CD14-positive monocyte (primary cell): Measurements from ENCODE around the gene TBC1D20. TPM values are rescaled to one million over a fixed set of nuclear protein-coding genes. Genes with fewer than 3 reads are reported as not detected.

ENCODE experiments used
- DNase-seq, 3 donors: peaks; one replicate each; pipeline ENCODE4 v3.0.0-alpha.2; 2011 to 2022
- H2AFZ ChIP-seq: 2 replicates; pipeline ENCODE4 v1.6.0; 2012; ENCODE audit warnings: mild to moderate bottlenecking, low read depth, low read length, inconsistent platforms; ENCODE audit not compliant: insufficient read depth, poor library complexity, severe bottlenecking
- H3K27ac ChIP-seq, 2 donors: 1 replicate in 1 of 2; 2 replicates in 1 of 2; pipeline ENCODE4 v1.5.1; 2012 to 2013; ENCODE audit warnings: low read length in 2 of 2, control low read depth in 1 of 2, inconsistent platforms in 1 of 2, low read depth in 1 of 2, mild to moderate bottlenecking in 1 of 2
- H3K27me3 ChIP-seq, 2 donors: one replicate each; pipeline versions ENCODE4 v1.6.0 to v1.6.1; 2011 to 2013; ENCODE audit warnings: low read length in 2 of 2; ENCODE audit not compliant: control insufficient read depth in 2 of 2, insufficient read depth in 2 of 2
- H3K36me3 ChIP-seq, 2 donors: replicated peaks in 1 of 2; 1 replicate in 1 of 2; 2 replicates in 1 of 2; pipeline versions ENCODE4 v1.5.1 to v1.6.1; 2012 to 2013; ENCODE audit warnings: low read length in 2 of 2, control low read depth in 1 of 2, inconsistent platforms in 1 of 2, mild to moderate bottlenecking in 1 of 2; ENCODE audit not compliant: insufficient read depth in 2 of 2, control insufficient read depth in 1 of 2
- H3K4me1 ChIP-seq, 2 donors: 1 replicate in 1 of 2; 2 replicates in 1 of 2; pipeline versions ENCODE4 v1.5.1 to v1.6.1; 2012 to 2013; ENCODE audit warnings: low read length in 2 of 2, control low read depth in 1 of 2, inconsistent platforms in 1 of 2, mild to moderate bottlenecking in 1 of 2, moderate library complexity in 1 of 2; ENCODE audit not compliant: insufficient read depth in 2 of 2, control insufficient read depth in 1 of 2
- H3K4me2 ChIP-seq: replicated peaks from 2 replicates; pipeline ENCODE3; 2012; ENCODE audit warnings: low read length, moderate library complexity, mild to moderate bottlenecking; ENCODE audit not compliant: poor library complexity, severe bottlenecking; ENCODE audit errors: extremely low read depth
- H3K4me3 ChIP-seq, 3 experiments: fragments of 200-600 bp in 1 of 3; sonication (generic) in 1 of 3; replicated peaks in 1 of 3; 1 replicate in 2 of 3; 2 replicates in 1 of 3; pipeline ENCODE4 v1.5.1; 2011 to 2013; ENCODE audit warnings: low read length in 3 of 3, mild to moderate bottlenecking in 3 of 3, control low read depth in 2 of 3, low read depth in 2 of 3, inconsistent platforms in 1 of 3, moderate library complexity in 1 of 3
- H3K79me2 ChIP-seq: 2 replicates; pipeline ENCODE4 v1.6.0; 2012; ENCODE audit warnings: mild to moderate bottlenecking, control low read depth, inconsistent platforms, low read length, moderate library complexity; ENCODE audit not compliant: insufficient read depth
- H3K9ac ChIP-seq: 2 replicates; pipeline ENCODE4 v1.6.0; 2017; ENCODE audit warnings: low read length, mild to moderate bottlenecking; ENCODE audit not compliant: insufficient read depth, poor library complexity, severe bottlenecking
- H3K9me3 ChIP-seq, 2 donors: replicated peaks in 1 of 2; 1 replicate in 1 of 2; 2 replicates in 1 of 2; pipeline versions ENCODE4 v1.5.1 to v1.6.1; 2012 to 2013; ENCODE audit warnings: low read length in 2 of 2, control low read depth in 1 of 2; ENCODE audit not compliant: control insufficient read depth in 1 of 2, insufficient read depth in 1 of 2
- H4K20me1 ChIP-seq: 2 replicates; pipeline ENCODE4 v1.6.0; 2012; ENCODE audit warnings: mild to moderate bottlenecking, low read length, control low read depth, moderate library complexity; ENCODE audit not compliant: insufficient read depth
- H3K27ac Mint-ChIP-seq, 7 donors: one replicate each; pipeline ENCODE4 v1.8.0; 2020; ENCODE audit warnings: mild to moderate bottlenecking in 7 of 7, mixed read lengths in 7 of 7, moderate library complexity in 6 of 7, inconsistent platforms in 2 of 7
- H3K27me3 Mint-ChIP-seq, 3 donors: one replicate each; pipeline ENCODE4 v1.8.0; 2021 to 2022; ENCODE audit warnings: low read depth in 3 of 3, mild to moderate bottlenecking in 3 of 3, mixed read lengths in 3 of 3, moderate library complexity in 3 of 3, inconsistent platforms in 1 of 3
- H3K36me3 Mint-ChIP-seq, 2 donors: one replicate each; pipeline ENCODE4 v1.8.0; 2020; ENCODE audit warnings: mixed read lengths in 2 of 2, inconsistent platforms in 1 of 2, mild to moderate bottlenecking in 1 of 2
- H3K4me1 Mint-ChIP-seq: one replicate; pipeline ENCODE4 v1.8.0; 2020; ENCODE audit warnings: mild to moderate bottlenecking, mixed read lengths
- H3K4me3 Mint-ChIP-seq, 2 donors: one replicate each; pipeline ENCODE4 v1.8.0; 2020; ENCODE audit warnings: mild to moderate bottlenecking in 2 of 2, mixed read lengths in 2 of 2, moderate library complexity in 1 of 2
- H3K9me3 Mint-ChIP-seq, 7 donors: one replicate each; pipeline ENCODE4 v1.8.0; 2020 to 2022; ENCODE audit warnings: mixed read lengths in 7 of 7, mild to moderate bottlenecking in 6 of 7, moderate library complexity in 6 of 7, inconsistent platforms in 2 of 7
- WGBS: methylation state at CpG from one replicate; pipeline ENCODE4 v1.1.5; 2013; ENCODE audit warnings: missing lambda C conversion rate; ENCODE audit not compliant: insufficient coverage; 5-methylcytosine and 5-hydroxymethylcytosine counted together
- intact Hi-C, 2 donors: fragments of 100-400 bp; cut with micrococcal nuclease; formaldehyde crosslinking; loops; one replicate each; pipeline versions ENCODE4 v1.15.0 to v1.15.1; 2023
- polyA plus RNA-seq, 3 donors: library from polyadenylated mRNA; depleted of rRNA in 1 of 3; unstranded in 2 of 3; stranded (reverse) in 1 of 3; fragments of 300-500 nt in 2 of 3; fragments of >200 nt in 1 of 3; fragmentation: Illumina TruSeq in 2 of 3; gene quantifications; 1 replicate in 2 of 3; 2 replicates in 1 of 3; pipeline ENCODE4 v1.2.3, GENCODE V29; 2012 to 2021
- TF ChIP-seq, protein P1 (sequence below): fragments of 200-600 bp; IDR thresholded peaks from one replicate; pipeline ENCODE4 v1.8.0; 2022; ENCODE audit warnings: antibody characterized with exemption, mild to moderate bottlenecking

Gene TBC1D20
- polyA plus RNA-seq, 3 donors = 10.5 to 24.7 (median 11.3) TPM

DNA sequence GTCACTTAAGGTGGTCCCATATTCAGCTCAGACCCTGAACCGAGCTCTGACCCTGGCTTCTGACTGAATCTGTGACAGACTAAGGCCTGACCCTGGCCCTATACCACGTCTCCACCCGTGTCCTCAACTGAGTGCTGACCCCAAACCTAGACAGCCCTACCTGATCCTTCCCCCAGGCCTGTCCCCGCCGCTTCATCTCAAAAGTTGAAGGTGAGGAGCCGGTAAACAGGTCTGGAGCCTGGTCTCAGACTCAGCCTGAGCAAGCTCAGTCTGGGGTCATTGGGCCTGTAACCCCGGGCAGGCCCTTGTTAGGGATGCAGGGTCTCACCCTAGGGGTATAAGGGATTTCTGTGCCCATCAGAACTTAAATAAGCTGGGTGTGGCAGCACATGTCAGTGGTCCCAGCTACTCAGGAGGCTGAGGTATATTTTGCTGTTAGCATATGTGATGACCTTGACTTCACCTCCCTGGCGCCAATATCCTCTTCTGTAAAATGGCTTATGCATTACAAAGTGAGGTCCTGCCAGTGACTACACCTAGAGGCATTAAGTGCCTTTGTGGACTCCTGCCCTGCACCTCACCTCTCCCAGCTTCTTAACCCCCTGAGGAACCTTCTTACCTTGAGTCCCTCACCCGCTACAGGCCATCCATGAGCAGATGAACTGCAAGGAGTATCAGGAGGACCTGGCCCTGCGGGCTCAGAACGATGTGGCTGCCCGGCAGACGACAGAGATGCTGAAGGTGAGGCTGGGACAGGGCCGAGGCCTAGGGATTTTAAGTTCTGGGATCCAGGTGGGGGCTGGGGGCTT is 34.3 kb downstream of the TBC1D20 start:
- peak overlapping the region in 2 of 7 donors; percentile 26 to 44 for H3K27ac Mint-ChIP-seq
- TF ChIP-seq, protein P1, sequence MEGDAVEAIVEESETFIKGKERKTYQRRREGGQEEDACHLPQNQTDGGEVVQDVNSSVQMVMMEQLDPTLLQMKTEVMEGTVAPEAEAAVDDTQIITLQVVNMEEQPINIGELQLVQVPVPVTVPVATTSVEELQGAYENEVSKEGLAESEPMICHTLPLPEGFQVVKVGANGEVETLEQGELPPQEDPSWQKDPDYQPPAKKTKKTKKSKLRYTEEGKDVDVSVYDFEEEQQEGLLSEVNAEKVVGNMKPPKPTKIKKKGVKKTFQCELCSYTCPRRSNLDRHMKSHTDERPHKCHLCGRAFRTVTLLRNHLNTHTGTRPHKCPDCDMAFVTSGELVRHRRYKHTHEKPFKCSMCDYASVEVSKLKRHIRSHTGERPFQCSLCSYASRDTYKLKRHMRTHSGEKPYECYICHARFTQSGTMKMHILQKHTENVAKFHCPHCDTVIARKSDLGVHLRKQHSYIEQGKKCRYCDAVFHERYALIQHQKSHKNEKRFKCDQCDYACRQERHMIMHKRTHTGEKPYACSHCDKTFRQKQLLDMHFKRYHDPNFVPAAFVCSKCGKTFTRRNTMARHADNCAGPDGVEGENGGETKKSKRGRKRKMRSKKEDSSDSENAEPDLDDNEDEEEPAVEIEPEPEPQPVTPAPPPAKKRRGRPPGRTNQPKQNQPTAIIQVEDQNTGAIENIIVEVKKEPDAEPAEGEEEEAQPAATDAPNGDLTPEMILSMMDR = no peak
- H3K27me3 ChIP-seq = no peaks in the 10 kb centered on the region
- H2AFZ ChIP-seq = no peak overlapping the region
- no peaks in the 10 kb centered on the region for H3K9me3 ChIP-seq
- H3K4me3 ChIP-seq = no peak overlapping the region
- H3K4me1 ChIP-seq = no peaks in the 10 kb centered on the region
- H3K4me2 ChIP-seq = no peak overlapping the region
- H3K27ac ChIP-seq = no peak overlapping the region
- H3K79me2 ChIP-seq = no peaks in the 10 kb centered on the region
- no peak overlapping the region for H3K4me3 Mint-ChIP-seq
- intact Hi-C loops = no loop called here
- peaks cover 54 to 89% of the 10 kb centered on the region in 2 donors for H3K36me3 ChIP-seq
- H4K20me1 ChIP-seq = peaks cover 5% of the 10 kb centered on the region
- H3K9me3 Mint-ChIP-seq = no peaks in the 10 kb centered on the region
- H3K4me1 Mint-ChIP-seq = no peaks in the 10 kb centered on the region
- DNase-seq = no peak
- WGBS = over 99% methylated on average over 10 of the region's 14 CpGs
- peaks cover 74 to 89% of the 10 kb centered on the region in 2 donors for H3K36me3 Mint-ChIP-seq
- H3K27me3 Mint-ChIP-seq = no peaks in the 10 kb centered on the region
- no peak overlapping the region for H3K9ac ChIP-seq

DNA sequence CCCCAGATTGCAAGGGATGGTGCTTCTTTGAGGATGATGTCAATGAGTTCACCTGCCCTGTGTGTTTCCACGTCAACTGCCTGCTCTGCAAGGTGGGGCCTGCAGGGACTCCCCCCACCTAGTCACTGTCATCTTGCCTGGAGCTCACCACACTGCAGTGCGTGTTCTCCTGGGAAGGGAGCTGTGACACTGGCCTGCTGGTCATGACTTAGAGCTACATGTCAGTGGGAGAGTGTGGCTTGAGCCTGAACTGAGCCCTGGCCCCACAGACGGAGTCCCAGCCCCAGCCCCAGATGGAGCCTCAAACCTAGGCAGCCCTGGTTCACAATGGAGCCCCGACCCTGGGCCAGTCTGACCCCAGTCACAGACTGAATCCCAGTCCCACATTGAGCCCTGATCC is 34.9 kb downstream of the TBC1D20 start:
- TF ChIP-seq, protein P1 = no peak
- Histone ChIP-seq H3K4me1 (no peaks in the 10 kb centered on the region), H3K79me2 (no peaks in the 10 kb centered on the region), H3K4me3 (no peak overlapping the region), H3K27ac (no peak overlapping the region), H3K27me3 (no peaks in the 10 kb centered on the region), H3K4me2 (no peak overlapping the region), H3K9ac (no peak overlapping the region), H2AFZ (no peak overlapping the region), H3K9me3 (no peaks in the 10 kb centered on the region), H4K20me1 (peaks cover 5% of the 10 kb centered on the region), H3K36me3 (peaks cover 58 to 89% of the 10 kb centered on the region in 2 donors)
- Mint-ChIP-seq H3K36me3 (peaks cover 75 to 90% of the 10 kb centered on the region in 2 donors), H3K27me3 (no peaks in the 10 kb centered on the region), H3K4me3 (no peak overlapping the region), H3K9me3 (no peaks in the 10 kb centered on the region), H3K4me1 (no peaks in the 10 kb centered on the region), H3K27ac (no peak overlapping the region)
- 96% methylated on average over 3 of the region's 4 CpGs for WGBS
- intact Hi-C loops = no loop called here
- no peak for DNase-seq
